ENCODE data around the gene RBFOX2. TPM values are rescaled to one million over a fixed set of nuclear protein-coding genes. Genes with fewer than 3 reads are reported as not detected.
"Not testable (repeated sequence)": the region's sequence is repeated elsewhere in the genome, so short reads cannot be mapped to it uniquely, and the experiment has no call there.

Gene RBFOX2
- total and polyA plus RNA-seq, 2 donors (not counting 1 experiment from before 2014, with no cell fraction given) = 173 to 190 TPM

DNA sequence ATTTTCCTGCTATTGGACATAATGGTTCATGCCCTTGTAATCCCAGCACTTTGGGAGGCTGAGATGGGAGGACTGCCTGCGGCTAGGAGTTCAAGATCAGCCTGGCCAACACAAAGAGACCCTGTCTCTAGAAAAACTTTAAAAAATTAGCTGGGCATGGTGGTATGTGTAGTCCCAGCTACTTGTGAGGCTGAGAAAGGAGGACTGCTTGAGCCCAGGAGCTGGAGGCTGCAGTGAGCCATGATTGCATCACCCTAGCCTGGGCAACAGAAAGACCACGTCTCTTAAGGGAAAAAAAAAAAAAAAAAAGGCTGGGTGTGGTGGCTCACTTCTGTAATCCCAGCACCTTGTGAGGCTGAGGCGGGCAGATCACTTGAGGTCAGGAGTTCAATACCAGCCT, 217.0 kb downstream of the RBFOX2 start:
- Histone ChIP-seq H3K4me3 (replicated peaks in 1 of 4; ENCODE audit: control extremely low read depth in 1 of 4, insufficient read depth in 1 of 4, low read depth in 3 of 4, low read length in 4 of 4) (no peak overlapping the region), H3K4me1 (ENCODE audit: control insufficient read depth, extremely low read depth, insufficient read depth, low read length) (no peaks in the 10 kb centered on the region), H4K20me1 (ENCODE audit: control insufficient read depth, extremely low read depth, insufficient read depth, low read length) (no peaks in the 10 kb centered on the region), H3K79me2 (ENCODE audit: control insufficient read depth, insufficient read depth, low read length) (peaks cover 67% of the 10 kb centered on the region), H2AFZ (ENCODE audit: low read length) (no peak overlapping the region), H3K4me2 (ENCODE audit: extremely low read depth, insufficient read depth, low read length) (no peak overlapping the region), H3K27me3 (ENCODE audit: control insufficient read depth, insufficient read depth, low read length) (no peaks in the 10 kb centered on the region), H3K36me3 (ENCODE audit: control insufficient read depth, insufficient read depth, low read length) (peaks cover 11% of the 10 kb centered on the region), H3K9me3 (ENCODE audit: control insufficient read depth, insufficient read depth, low read depth, low read length) (no peaks in the 10 kb centered on the region), H3K27ac (ENCODE audit: insufficient read depth, low read length) (no peak overlapping the region), H3K9ac (ENCODE audit: insufficient read depth, low read length) (no peak overlapping the region)
- no peak for TF ChIP-seq EZH2 (IDR thresholded peaks at IDR 0.05; ENCODE audit: low read length, missing control alignments)
- no peak for DNase-seq (ENCODE audit: low read depth in 2 of 2)

DNA sequence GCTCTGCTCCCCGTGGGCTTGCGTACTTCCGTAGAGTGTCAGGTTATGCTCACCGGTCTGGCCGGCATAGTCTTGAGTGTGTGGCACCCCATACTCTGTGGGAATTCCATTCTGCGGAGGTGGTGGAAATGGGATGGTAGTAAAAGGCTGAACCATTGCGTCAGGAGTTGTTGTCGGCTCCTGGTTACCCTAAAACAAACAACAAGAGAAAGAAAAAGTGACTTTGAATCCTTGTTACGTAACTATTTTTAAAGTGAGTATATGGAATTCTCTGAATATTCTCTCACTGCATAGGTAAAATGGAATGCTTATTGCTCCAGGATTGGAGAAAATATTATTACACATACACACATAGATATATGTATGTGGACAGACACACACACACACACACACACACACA, 218.8 kb downstream of the RBFOX2 start:
- H3K4me1 ChIP-seq (ENCODE audit: control insufficient read depth, extremely low read depth, insufficient read depth, low read length) = no peaks in the 10 kb centered on the region
- H3K36me3 ChIP-seq (ENCODE audit: control insufficient read depth, insufficient read depth, low read length) = peaks cover 11% of the 10 kb centered on the region
- no peak overlapping the region for H3K4me3 ChIP-seq (replicated peaks in 1 of 4; ENCODE audit: control extremely low read depth in 1 of 4, insufficient read depth in 1 of 4, low read depth in 3 of 4, low read length in 4 of 4)
- TF ChIP-seq EZH2 (IDR thresholded peaks at IDR 0.05; ENCODE audit: low read length, missing control alignments) = no peak
- TF ChIP-seq, protein P1, sequence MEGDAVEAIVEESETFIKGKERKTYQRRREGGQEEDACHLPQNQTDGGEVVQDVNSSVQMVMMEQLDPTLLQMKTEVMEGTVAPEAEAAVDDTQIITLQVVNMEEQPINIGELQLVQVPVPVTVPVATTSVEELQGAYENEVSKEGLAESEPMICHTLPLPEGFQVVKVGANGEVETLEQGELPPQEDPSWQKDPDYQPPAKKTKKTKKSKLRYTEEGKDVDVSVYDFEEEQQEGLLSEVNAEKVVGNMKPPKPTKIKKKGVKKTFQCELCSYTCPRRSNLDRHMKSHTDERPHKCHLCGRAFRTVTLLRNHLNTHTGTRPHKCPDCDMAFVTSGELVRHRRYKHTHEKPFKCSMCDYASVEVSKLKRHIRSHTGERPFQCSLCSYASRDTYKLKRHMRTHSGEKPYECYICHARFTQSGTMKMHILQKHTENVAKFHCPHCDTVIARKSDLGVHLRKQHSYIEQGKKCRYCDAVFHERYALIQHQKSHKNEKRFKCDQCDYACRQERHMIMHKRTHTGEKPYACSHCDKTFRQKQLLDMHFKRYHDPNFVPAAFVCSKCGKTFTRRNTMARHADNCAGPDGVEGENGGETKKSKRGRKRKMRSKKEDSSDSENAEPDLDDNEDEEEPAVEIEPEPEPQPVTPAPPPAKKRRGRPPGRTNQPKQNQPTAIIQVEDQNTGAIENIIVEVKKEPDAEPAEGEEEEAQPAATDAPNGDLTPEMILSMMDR (conservative IDR thresholded peaks at IDR 0.05 in 1 of 2, IDR thresholded peaks at IDR 0.05 in 1 of 2; ENCODE audit: low read depth in 1 of 2, low read length in 2 of 2) = no peak
- H2AFZ ChIP-seq (ENCODE audit: low read length) = no peak overlapping the region
- no peak overlapping the region for H3K4me2 ChIP-seq (ENCODE audit: extremely low read depth, insufficient read depth, low read length)
- H3K9ac ChIP-seq (ENCODE audit: insufficient read depth, low read length) = no peak overlapping the region
- no peak overlapping the region for H3K27ac ChIP-seq (ENCODE audit: insufficient read depth, low read length)
- DNase-seq (ENCODE audit: low read depth in 2 of 2) = no peak
- H4K20me1 ChIP-seq (ENCODE audit: control insufficient read depth, extremely low read depth, insufficient read depth, low read length) = no peaks in the 10 kb centered on the region
- no peaks in the 10 kb centered on the region for H3K27me3 ChIP-seq (ENCODE audit: control insufficient read depth, insufficient read depth, low read length)
- H3K79me2 ChIP-seq (ENCODE audit: control insufficient read depth, insufficient read depth, low read length) = peaks cover 63% of the 10 kb centered on the region
- H3K9me3 ChIP-seq (ENCODE audit: control insufficient read depth, insufficient read depth, low read depth, low read length) = no peaks in the 10 kb centered on the region

DNA sequence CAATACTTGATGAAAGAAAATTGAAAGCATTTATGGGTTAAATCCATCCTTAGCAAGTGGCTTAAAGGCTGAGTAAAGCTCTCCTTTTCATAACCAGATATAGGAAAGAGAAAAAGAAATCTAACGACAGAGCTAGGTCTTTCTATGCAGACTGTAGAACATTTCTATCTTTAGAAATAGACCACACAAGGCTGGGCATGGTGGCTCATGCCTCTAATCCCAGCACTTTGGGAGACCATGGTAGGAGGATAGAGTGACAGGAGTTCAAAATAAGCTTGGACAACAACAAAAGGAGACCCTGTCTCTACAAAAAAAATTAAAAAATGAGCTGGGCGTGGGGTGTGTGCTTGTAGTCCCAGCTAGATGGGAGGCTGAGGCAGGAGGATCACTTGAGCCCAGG, 220.2 kb downstream of the RBFOX2 start:
- Histone ChIP-seq H3K9me3 (ENCODE audit: control insufficient read depth, insufficient read depth, low read depth, low read length) (no peaks in the 10 kb centered on the region), H3K4me3 (replicated peaks in 1 of 4; ENCODE audit: control extremely low read depth in 1 of 4, insufficient read depth in 1 of 4, low read depth in 3 of 4, low read length in 4 of 4) (no peak overlapping the region), H3K27me3 (ENCODE audit: control insufficient read depth, insufficient read depth, low read length) (no peaks in the 10 kb centered on the region), H3K4me2 (ENCODE audit: extremely low read depth, insufficient read depth, low read length) (no peak overlapping the region), H3K27ac (ENCODE audit: insufficient read depth, low read length) (no peak overlapping the region), H3K9ac (ENCODE audit: insufficient read depth, low read length) (no peak overlapping the region), H2AFZ (ENCODE audit: low read length) (no peak overlapping the region), H3K79me2 (ENCODE audit: control insufficient read depth, insufficient read depth, low read length) (peaks cover 57% of the 10 kb centered on the region), H4K20me1 (ENCODE audit: control insufficient read depth, extremely low read depth, insufficient read depth, low read length) (no peaks in the 10 kb centered on the region), H3K4me1 (ENCODE audit: control insufficient read depth, extremely low read depth, insufficient read depth, low read length) (no peaks in the 10 kb centered on the region), H3K36me3 (ENCODE audit: control insufficient read depth, insufficient read depth, low read length) (peaks cover 9% of the 10 kb centered on the region)
- no peak for DNase-seq (ENCODE audit: low read depth in 2 of 2)
- no peak for TF ChIP-seq EZH2 (IDR thresholded peaks at IDR 0.05; ENCODE audit: low read length, missing control alignments)
- TF ChIP-seq, protein P1 (conservative IDR thresholded peaks at IDR 0.05 in 1 of 2, IDR thresholded peaks at IDR 0.05 in 1 of 2; ENCODE audit: low read depth in 1 of 2, low read length in 2 of 2) = no peak

DNA sequence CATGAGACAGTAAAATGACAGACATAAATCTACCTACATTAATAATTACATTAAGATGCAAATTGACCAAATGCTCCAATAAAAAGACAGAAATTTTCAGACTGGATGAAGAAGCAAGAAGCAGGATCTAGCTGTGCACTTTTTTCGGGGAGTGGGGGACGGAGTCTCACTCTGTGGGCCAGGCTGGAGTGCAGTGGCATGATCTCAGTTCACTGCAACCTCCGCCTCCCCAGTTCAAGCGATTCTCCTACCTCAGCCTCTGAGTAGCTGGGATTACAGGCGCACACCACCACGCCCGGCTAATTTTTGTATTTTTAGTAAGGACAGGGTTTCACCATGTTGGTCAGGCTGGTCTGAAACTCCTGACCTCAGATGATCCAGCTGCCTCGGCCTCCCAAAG, 222.0 kb downstream of the RBFOX2 start:
- H3K9me3 ChIP-seq (ENCODE audit: control insufficient read depth, insufficient read depth, low read depth, low read length); H3K4me3 ChIP-seq (replicated peaks in 1 of 4; ENCODE audit: control extremely low read depth in 1 of 4, insufficient read depth in 1 of 4, low read depth in 3 of 4, low read length in 4 of 4); H2AFZ ChIP-seq (ENCODE audit: low read length); DNase-seq (ENCODE audit: low read depth in 2 of 2); H3K36me3 ChIP-seq (ENCODE audit: control insufficient read depth, insufficient read depth, low read length); H3K27ac ChIP-seq (ENCODE audit: insufficient read depth, low read length); H3K27me3 ChIP-seq (ENCODE audit: control insufficient read depth, insufficient read depth, low read length); H3K9ac ChIP-seq (ENCODE audit: insufficient read depth, low read length); H3K4me2 ChIP-seq (ENCODE audit: extremely low read depth, insufficient read depth, low read length); H3K4me1 ChIP-seq (ENCODE audit: control insufficient read depth, extremely low read depth, insufficient read depth, low read length); H4K20me1 ChIP-seq (ENCODE audit: control insufficient read depth, extremely low read depth, insufficient read depth, low read length): not testable (repeated sequence)
- peaks cover 62% of the 10 kb centered on the region for H3K79me2 ChIP-seq (ENCODE audit: control insufficient read depth, insufficient read depth, low read length)

Data from fibroblast of lung (primary cell).